Vagina (tissue), 2 donors: ENCODE results near the gene ADIG. TPM values are rescaled to one million over a fixed set of nuclear protein-coding genes. Genes with fewer than 3 reads are reported as not detected.

Experiments
- DNase-seq, 2 donors: peaks; one replicate each; pipeline ENCODE4 v3.0.0-alpha.2; 2017; ENCODE audit errors: extremely low spot score in 2 of 2
- H3K27ac ChIP-seq: fragments of 200-600 bp; sonication (generic); one replicate; pipeline ENCODE4 v1.5.1; 2019
- H3K27me3 ChIP-seq: fragments of 200-600 bp; sonication (generic); one replicate; pipeline ENCODE4 v1.5.1; 2019
- H3K36me3 ChIP-seq, 2 donors: fragments of 200-600 bp; sonication (generic); one replicate each; pipeline ENCODE4 v1.5.1; 2017 to 2019
- H3K4me1 ChIP-seq: fragments of 200-600 bp; sonication (generic); one replicate; pipeline ENCODE4 v1.5.1; 2019
- H3K4me3 ChIP-seq, 2 donors: fragments of 200-600 bp; sonication (generic); 1 replicate in 1 of 2; 2 replicates in 1 of 2; pipeline ENCODE4 v1.5.1; 2016 to 2019
- H3K9me3 ChIP-seq: fragments of 200-600 bp; sonication (generic); one replicate; pipeline ENCODE4 v1.5.1; 2019
- POLR2A ChIP-seq, 2 donors: fragments of 450-650 bp; IDR thresholded peaks; one replicate each; pipeline ENCODE4 v1.6.1; 2017; ENCODE audit warnings: antibody characterized with exemption in 2 of 2, mild to moderate bottlenecking in 2 of 2, moderate library complexity in 2 of 2
- POLR2AphosphoS5 ChIP-seq, 2 donors: sonication (generic); formaldehyde crosslinking; IDR thresholded peaks; one replicate each; pipeline ENCODE4 v1.9.0; 2017; ENCODE audit warnings: antibody characterized with exemption in 2 of 2, mild to moderate bottlenecking in 2 of 2, low read depth in 1 of 2; ENCODE audit not compliant: insufficient read depth in 1 of 2
- intact Hi-C: fragments of 100-400 bp; cut with DNase I; formaldehyde crosslinking; loops from one replicate; pipeline ENCODE4 v1.15.1; 2023
- total RNA-seq: library from RNA; depleted of rRNA; stranded (reverse); fragments of >200 nt; gene quantifications from one replicate; pipeline ENCODE4 v1.2.3, GENCODE V29; 2016
- TF ChIP-seq, protein P1 (sequence below), 3 experiments: fragments of 450-650 bp in 2 of 3; fragments of 200-600 bp in 1 of 3; sonication (generic) in 1 of 3; IDR thresholded peaks; one replicate each; pipeline ENCODE4 v1.5.1; 2017 to 2019; ENCODE audit warnings: antibody characterized with exemption in 3 of 3, mild to moderate bottlenecking in 2 of 3, moderate library complexity in 2 of 3

Gene ADIG
- total RNA-seq, 1 donor from 2014 or later = not detected

DNA sequence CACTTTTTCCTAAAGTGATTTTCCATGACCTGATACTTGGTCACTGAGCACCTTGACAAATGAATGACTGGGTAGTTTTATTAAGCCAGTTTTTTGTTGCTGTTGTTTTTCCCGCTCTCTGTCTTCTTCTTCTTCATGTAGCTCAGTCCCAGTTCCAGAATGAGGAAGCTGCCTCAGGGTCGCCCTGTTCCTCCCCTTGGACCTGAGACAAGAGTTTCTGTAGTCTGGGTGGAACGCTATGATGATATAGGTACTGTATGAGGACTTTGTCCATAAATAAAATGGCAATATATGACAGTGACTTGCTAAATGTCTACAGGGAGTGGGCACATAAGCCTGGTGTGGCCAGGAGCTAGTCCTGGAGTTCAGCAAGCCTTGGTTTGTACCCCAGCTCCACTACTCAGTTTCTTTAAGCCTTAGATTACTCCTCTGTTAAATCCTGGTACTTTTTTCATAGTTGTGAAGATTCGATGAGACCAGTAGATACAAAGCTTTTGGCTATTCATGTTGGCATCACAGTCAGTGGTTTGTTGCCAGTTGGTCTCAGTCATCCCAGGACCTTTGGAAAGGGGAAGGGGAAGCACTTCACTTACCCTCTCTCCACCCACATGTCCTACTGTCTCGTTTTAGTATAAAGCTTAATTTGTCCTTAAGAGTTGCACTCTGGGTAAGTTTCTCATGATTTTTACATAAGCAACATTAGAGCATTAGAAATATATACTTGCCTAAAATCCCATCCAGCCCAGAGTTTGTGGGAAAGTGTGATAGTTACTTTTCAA, 11.1 kb upstream of the ADIG start:
- H3K27me3 ChIP-seq = no peaks in the 10 kb centered on the region
- peaks cover 0 to 72% of the 10 kb centered on the region in 2 donors for H3K36me3 ChIP-seq
- H3K4me1 ChIP-seq = no peaks in the 10 kb centered on the region
- H3K9me3 ChIP-seq = no peaks in the 10 kb centered on the region
- TF ChIP-seq POLR2AphosphoS5 (IDR thresholded peaks at IDR 0.05; ENCODE audit: insufficient read depth in 1 of 2, low read depth in 1 of 2) = no peak
- TF ChIP-seq POLR2A (IDR thresholded peaks at IDR 0.05) = no peak
- TF ChIP-seq, protein P1, sequence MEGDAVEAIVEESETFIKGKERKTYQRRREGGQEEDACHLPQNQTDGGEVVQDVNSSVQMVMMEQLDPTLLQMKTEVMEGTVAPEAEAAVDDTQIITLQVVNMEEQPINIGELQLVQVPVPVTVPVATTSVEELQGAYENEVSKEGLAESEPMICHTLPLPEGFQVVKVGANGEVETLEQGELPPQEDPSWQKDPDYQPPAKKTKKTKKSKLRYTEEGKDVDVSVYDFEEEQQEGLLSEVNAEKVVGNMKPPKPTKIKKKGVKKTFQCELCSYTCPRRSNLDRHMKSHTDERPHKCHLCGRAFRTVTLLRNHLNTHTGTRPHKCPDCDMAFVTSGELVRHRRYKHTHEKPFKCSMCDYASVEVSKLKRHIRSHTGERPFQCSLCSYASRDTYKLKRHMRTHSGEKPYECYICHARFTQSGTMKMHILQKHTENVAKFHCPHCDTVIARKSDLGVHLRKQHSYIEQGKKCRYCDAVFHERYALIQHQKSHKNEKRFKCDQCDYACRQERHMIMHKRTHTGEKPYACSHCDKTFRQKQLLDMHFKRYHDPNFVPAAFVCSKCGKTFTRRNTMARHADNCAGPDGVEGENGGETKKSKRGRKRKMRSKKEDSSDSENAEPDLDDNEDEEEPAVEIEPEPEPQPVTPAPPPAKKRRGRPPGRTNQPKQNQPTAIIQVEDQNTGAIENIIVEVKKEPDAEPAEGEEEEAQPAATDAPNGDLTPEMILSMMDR (IDR thresholded peaks at IDR 0.05) = no peak
- DNase-seq = no peak
- no peak overlapping the region for H3K27ac ChIP-seq
- intact Hi-C loops = no loop called here
- no peak overlapping the region for H3K4me3 ChIP-seq

- TF ChIP-seq POLR2A (IDR thresholded peaks at IDR 0.05) (no peak), POLR2AphosphoS5 (IDR thresholded peaks at IDR 0.05; ENCODE audit: insufficient read depth in 1 of 2, low read depth in 1 of 2) (no peak)
- TF ChIP-seq, protein P1 (IDR thresholded peaks at IDR 0.05) = no peak
- Histone ChIP-seq H3K27ac (no peak overlapping the region), H3K4me1 (no peaks in the 10 kb centered on the region), H3K4me3 (no peak overlapping the region), H3K9me3 (no peaks in the 10 kb centered on the region), H3K27me3 (no peaks in the 10 kb centered on the region), H3K36me3 (peaks cover 0 to 57% of the 10 kb centered on the region in 2 donors)
- intact Hi-C loops = no loop called here
- no peak for DNase-seq
These were observed 7.6 kb upstream of the ADIG start for GRCh38 chr20:38573413-38573812.

DNA sequence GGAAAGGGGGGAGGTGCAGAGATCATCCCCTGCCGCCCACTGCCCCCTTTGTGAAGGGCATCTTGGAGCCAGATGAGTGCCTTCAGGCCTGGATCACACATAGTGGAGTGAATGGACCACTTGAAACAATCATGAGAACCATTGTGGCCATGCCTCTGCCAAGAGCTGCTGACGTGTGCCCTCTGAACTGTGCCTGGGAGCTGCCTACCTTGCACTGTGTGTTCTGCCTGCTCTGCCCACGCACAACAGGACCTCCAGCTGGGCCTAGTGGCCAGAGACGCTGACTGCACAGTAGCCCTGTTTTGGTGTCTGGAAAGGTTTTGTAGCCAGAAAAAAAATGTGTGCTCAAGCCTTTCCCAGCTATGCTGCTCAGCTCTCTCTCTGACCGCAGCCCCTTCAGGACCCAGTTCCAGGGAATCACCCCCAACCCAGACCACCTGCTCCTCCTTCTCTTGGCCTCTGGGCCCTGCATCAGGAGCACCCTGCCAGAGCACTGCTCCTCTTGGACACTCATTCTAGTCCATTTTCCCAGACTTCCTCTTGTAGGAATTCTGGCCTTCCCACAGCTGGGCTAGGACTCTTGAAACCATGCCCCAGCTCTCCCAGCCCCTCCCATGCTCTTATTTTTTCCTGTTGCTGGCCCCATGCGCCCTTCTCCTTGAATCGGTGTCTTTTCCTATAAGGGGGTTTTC, 1.6 kb upstream of the ADIG start:
- Histone ChIP-seq H3K27me3 (no peaks in the 10 kb centered on the region), H3K9me3 (no peaks in the 10 kb centered on the region), H3K36me3 (peaks cover 0 to 19% of the 10 kb centered on the region in 2 donors), H3K4me1 (no peaks in the 10 kb centered on the region), H3K27ac (no peak overlapping the region), H3K4me3 (no peak overlapping the region)
- intact Hi-C loops = no loop called here
- TF ChIP-seq, protein P1 (IDR thresholded peaks at IDR 0.05) = no peak
- no peak for TF ChIP-seq POLR2AphosphoS5 (IDR thresholded peaks at IDR 0.05; ENCODE audit: insufficient read depth in 1 of 2, low read depth in 1 of 2)
- no peak for TF ChIP-seq POLR2A (IDR thresholded peaks at IDR 0.05)
- no peak for DNase-seq

GRCh38 chr20:38579921-38580320, 1.1 kb upstream of the ADIG start:
- H3K4me3 ChIP-seq = no peak overlapping the region
- H3K4me1 ChIP-seq = no peaks in the 10 kb centered on the region
- no peaks in the 10 kb centered on the region for H3K9me3 ChIP-seq
- H3K36me3 ChIP-seq = peaks cover 0 to 14% of the 10 kb centered on the region in 2 donors
- no peak for DNase-seq
- TF ChIP-seq, protein P1 (IDR thresholded peaks at IDR 0.05) = no peak
- TF ChIP-seq POLR2AphosphoS5 (IDR thresholded peaks at IDR 0.05; ENCODE audit: insufficient read depth in 1 of 2, low read depth in 1 of 2) = no peak
- TF ChIP-seq POLR2A (IDR thresholded peaks at IDR 0.05) = no peak
- no peak overlapping the region for H3K27ac ChIP-seq
- intact Hi-C loops = no loop called here
- H3K27me3 ChIP-seq = no peaks in the 10 kb centered on the region
